Measurements from ENCODE around the gene USP17L5.
"Not testable (repeated sequence)": the region's sequence is repeated elsewhere in the genome, so short reads cannot be mapped to it uniquely, and the experiment has no call there.

DNA sequence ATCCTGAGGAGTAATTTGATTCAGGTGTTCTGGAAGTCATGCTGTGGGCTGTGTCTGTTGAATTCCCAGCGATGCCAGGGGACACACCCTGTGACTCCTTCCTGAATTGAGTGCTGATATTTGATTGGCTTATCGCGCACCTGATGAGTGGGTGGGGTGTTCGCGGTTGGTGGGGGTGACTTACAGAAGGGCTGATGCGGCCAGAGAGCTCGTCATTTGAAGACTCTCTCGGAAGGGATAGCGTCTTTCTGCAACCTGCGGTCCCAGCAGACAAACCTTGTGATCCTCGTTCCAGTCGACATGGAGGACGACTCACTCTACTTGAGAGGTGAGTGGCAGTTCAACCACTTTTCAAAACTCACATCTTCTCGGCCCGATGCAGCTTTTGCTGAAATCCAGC is 14.3 kb upstream of the USP17L5 start, which contains the start of gene USP17L24:
- TF ChIP-seq CTCF (IDR thresholded peaks at IDR 0.05; ENCODE audit: low read depth, low read length); EZH2phosphoT487 (IDR thresholded peaks at IDR 0.05; ENCODE audit: low read depth): not testable (repeated sequence)
